Astrocyte of the cerebellum (primary cell): ENCODE results near the gene SLC4A4.

ENCODE experiments used
- DNase-seq: peaks from one replicate; pipeline ENCODE4 v3.0.0-alpha.2; 2011; ENCODE audit warnings: low read depth
- H3K4me3 ChIP-seq: 2 replicates; pipeline ENCODE4 v1.5.1; 2011; ENCODE audit warnings: mild to moderate bottlenecking, low read depth, low read length, moderate library complexity
- in situ Hi-C: cut with HindIII; loops from 2 replicates; pipeline ENCODE4 v1.10.0; 2017; ENCODE audit warnings: low sequenced_read_pairs
- TF ChIP-seq, protein P1 (sequence below): IDR thresholded peaks from 2 replicates; pipeline ENCODE4 v1.5.1; 2012; ENCODE audit warnings: low read length, low read depth, moderate library complexity, mild to moderate bottlenecking; ENCODE audit errors: missing control alignments

The SLC4A4 gene

DNA sequence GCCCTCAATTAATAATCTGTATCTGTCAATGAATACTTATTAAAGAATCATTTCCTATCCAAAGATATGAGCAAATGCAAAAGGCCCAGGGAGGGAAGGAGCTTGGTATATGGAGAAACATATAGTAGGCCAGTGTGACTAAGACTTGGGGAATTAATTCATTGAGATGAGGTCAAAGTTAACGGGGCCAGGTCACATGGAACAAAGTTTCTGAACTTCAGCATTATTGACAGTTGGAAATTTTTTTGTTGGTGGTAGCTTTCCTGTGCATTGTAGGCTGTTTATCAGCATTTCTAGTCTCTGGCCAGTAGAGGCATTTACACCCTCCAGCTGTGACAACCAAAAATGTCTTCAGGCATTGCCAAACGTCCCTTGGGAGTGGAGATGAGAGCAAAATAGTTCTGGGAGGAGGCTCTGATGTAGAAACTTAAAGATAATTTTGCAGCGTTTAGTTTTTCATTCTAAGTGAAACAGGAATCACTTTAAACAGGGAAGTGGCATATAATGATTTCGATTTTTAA lies 202.0 kb downstream of the SLC4A4 start:
- no peak for DNase-seq
- in situ Hi-C loops, result no loop called here
- TF ChIP-seq, protein P1, sequence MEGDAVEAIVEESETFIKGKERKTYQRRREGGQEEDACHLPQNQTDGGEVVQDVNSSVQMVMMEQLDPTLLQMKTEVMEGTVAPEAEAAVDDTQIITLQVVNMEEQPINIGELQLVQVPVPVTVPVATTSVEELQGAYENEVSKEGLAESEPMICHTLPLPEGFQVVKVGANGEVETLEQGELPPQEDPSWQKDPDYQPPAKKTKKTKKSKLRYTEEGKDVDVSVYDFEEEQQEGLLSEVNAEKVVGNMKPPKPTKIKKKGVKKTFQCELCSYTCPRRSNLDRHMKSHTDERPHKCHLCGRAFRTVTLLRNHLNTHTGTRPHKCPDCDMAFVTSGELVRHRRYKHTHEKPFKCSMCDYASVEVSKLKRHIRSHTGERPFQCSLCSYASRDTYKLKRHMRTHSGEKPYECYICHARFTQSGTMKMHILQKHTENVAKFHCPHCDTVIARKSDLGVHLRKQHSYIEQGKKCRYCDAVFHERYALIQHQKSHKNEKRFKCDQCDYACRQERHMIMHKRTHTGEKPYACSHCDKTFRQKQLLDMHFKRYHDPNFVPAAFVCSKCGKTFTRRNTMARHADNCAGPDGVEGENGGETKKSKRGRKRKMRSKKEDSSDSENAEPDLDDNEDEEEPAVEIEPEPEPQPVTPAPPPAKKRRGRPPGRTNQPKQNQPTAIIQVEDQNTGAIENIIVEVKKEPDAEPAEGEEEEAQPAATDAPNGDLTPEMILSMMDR, result no peak
- H3K4me3 ChIP-seq, result no peak overlapping the region

- TF ChIP-seq, protein P1, result no peak
- H3K4me3 ChIP-seq, result no peak overlapping the region
- DNase-seq, result no peak
- in situ Hi-C loops, result no loop called here
Measured at GRCh38 chr4:71541541-71541940, 202.7 kb downstream of the SLC4A4 start.

DNA sequence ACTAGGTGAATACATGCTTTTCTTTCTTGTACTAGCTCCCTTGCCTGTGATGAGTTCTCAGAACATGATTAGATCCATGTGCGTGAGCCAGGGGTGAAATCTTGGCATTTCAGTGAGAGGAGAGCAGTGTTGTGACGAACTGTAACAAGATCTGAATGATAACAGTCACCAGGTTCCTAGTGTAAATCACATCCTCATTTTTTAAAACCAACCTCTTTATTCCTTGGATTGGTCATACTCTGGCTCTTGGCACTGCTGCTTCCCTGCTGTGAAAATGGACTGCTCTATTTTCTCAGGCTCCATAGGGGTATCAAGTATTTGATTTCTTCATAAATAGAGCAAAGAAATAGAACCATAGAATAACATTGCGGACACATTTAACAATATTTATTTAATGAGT lies 206.3 kb downstream of the SLC4A4 start:
- TF ChIP-seq, protein P1, result no peak
- peak; percentile 90 for DNase-seq
- H3K4me3 ChIP-seq, result no peak overlapping the region
- in situ Hi-C loops, result no loop called here

- TF ChIP-seq, protein P1, result no peak
Measured at GRCh38 chr4:71549516-71550160, 210.8 kb downstream of the SLC4A4 start.

GRCh38 chr4:71550220-71551165 lies 211.7 kb downstream of the SLC4A4 start:
- no peak overlapping the region for H3K4me3 ChIP-seq
- TF ChIP-seq, protein P1, result peak; percentile 31
- DNase-seq, result peak; percentile 63
- in situ Hi-C loops, result no loop called here

More at GRCh38 chr4:71549516-71550160, 210.8 kb downstream of the SLC4A4 start:
- no peak overlapping the region for H3K4me3 ChIP-seq
- in situ Hi-C loops, result no loop called here
- DNase-seq, result no peak

DNA sequence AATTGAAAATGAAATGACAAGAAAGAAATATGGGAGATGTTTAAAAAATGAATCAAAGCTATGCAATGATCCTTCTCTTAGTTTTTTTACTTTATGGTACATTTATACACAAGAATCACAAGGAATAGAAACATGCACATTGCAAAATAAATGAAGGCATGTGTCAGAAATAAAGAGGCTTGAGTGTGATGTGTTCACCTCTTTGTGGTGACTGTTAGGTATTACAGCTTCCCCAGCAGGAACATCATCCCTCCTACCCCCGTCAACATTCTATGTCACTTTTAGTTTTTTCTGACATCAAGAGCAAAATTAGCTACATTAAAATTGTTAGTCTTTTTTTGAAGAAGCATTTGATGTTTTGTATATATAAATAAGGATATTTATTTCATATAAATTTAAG lies 214.8 kb downstream of the SLC4A4 start:
- in situ Hi-C loops, result no loop called here
- DNase-seq, result peak; percentile 22
- H3K4me3 ChIP-seq, result no peak overlapping the region
- TF ChIP-seq, protein P1, result peak; percentile 63
